Natural killer cell treated with Interleukin-12 subunit alpha and Interleukin-12 subunit beta and Interleukin-15 and Interleukin-18, amount 100 ng/mL, for 72 hours (primary cell): Measurements from ENCODE around the gene ARHGAP26. TPM values are rescaled to one million over a fixed set of nuclear protein-coding genes. Genes with fewer than 3 reads are reported as not detected.

ENCODE experiments used
- ATAC-seq, 2 donors: fragments of 150-1000 bp; cut with Tn5 transposase in 1 of 2; sonication (Bioruptor Pico), chemical (Tn5 transposase) in 1 of 2; 2 replicates each; pipeline ENCODE4 v1.10.0; 2021
- DNase-seq: peaks from one replicate; pipeline ENCODE4 v3.0.0; 2022; ENCODE audit warnings: low spot score
- H3K27ac Mint-ChIP-seq, 2 donors: 1 replicate in 1 of 2; 2 replicates in 1 of 2; pipeline ENCODE4 v1.8.0; 2022; ENCODE audit warnings: mixed read lengths in 2 of 2, mild to moderate bottlenecking in 1 of 2, moderate library complexity in 1 of 2
- H3K27me3 Mint-ChIP-seq, 2 donors: 1 replicate in 1 of 2; 2 replicates in 1 of 2; pipeline ENCODE4 v1.8.0; 2022; ENCODE audit warnings: mixed read lengths in 2 of 2
- H3K36me3 Mint-ChIP-seq: one replicate; pipeline ENCODE4 v1.8.0; 2022; ENCODE audit warnings: mixed read lengths
- H3K4me1 Mint-ChIP-seq, 2 donors: 1 replicate in 1 of 2; 2 replicates in 1 of 2; pipeline ENCODE4 v1.8.0; 2022; ENCODE audit warnings: low read depth in 2 of 2, mixed read lengths in 2 of 2, mild to moderate bottlenecking in 1 of 2
- H3K4me3 Mint-ChIP-seq: one replicate; pipeline ENCODE4 v1.8.0; 2022; ENCODE audit warnings: mixed read lengths
- H3K9me3 Mint-ChIP-seq: 2 replicates; pipeline ENCODE4 v1.8.0; 2022; ENCODE audit warnings: mixed read lengths
- total RNA-seq, 2 donors: library from RNA; stranded (reverse); gene quantifications; one replicate each; pipeline ENCODE4 v1.2.3, GENCODE V29; 2022

The ARHGAP26 gene
- total RNA-seq, 2 donors from 2014 or later: 109 to 110 TPM

- DNase-seq (no peak), ATAC-seq (peak; percentile 61 to 71)
- peak overlapping the region; percentile 74 for H3K4me3 Mint-ChIP-seq
- H3K9me3 Mint-ChIP-seq: peaks cover 5% of the 10 kb centered on the region
- peaks cover 48 to 52% of the 10 kb centered on the region in 2 donors for H3K4me1 Mint-ChIP-seq
- H3K36me3 Mint-ChIP-seq: peaks cover 49% of the 10 kb centered on the region
- H3K27me3 Mint-ChIP-seq: no peaks in the 10 kb centered on the region
- H3K27ac Mint-ChIP-seq: peak overlapping the region; percentile 84
These were observed 296.5 kb downstream of the ARHGAP26 start for GRCh38 chr5:143066556-143067281.

DNA sequence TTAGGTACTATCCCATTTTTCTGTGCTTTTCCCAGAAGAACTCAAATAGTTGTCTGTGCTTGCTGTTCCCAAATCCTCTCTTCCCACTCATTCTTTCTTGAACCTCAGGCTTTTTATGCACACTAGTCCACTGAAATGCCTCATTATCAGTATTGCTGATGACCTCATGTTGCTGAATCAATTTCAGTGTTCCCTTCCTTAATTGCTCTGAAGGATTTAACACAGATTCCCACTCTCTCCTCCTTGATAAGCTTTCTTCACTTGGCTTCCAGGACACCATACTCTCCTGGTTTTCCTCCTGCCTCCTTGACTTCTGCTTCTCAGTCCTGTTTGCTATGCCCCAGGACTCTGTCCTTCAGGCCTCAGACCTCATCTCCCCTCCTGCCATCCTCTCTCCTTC lies 298.5 kb downstream of the ARHGAP26 start:
- peaks cover 41 to 53% of the 10 kb centered on the region in 2 donors for H3K4me1 Mint-ChIP-seq
- peak overlapping the region; percentile 36 to 75 for H3K27ac Mint-ChIP-seq
- no peaks in the 10 kb centered on the region for H3K27me3 Mint-ChIP-seq
- peaks cover 5% of the 10 kb centered on the region for H3K9me3 Mint-ChIP-seq
- no peak for DNase-seq
- peak overlapping the region; percentile 11 for H3K4me3 Mint-ChIP-seq
- ATAC-seq: no peak
- peaks cover 48% of the 10 kb centered on the region for H3K36me3 Mint-ChIP-seq

DNA sequence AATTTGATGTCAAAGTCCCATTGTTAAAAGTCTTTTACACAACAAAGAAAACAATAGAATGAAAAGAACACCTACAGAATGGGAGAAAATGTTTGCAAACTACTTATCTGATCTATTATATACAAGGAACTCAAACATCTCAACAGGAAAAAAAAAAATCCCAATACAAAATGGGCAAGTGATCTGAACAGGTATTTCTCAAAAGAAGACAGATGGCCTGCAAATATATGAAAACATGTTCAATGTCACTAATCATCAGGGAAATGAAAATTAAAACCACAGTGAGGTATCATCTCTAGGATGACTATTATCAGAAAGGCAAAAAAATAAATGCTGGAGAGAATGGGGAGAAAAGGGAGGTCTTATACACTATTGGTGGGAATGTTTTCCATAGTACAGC lies 301.8 kb downstream of the ARHGAP26 start:
- Mint-ChIP-seq H3K36me3 (peaks cover 50% of the 10 kb centered on the region), H3K27ac (peak overlapping the region in 1 of 2 donors; percentile 2), H3K9me3 (peaks cover 3% of the 10 kb centered on the region), H3K4me1 (peaks cover 24 to 27% of the 10 kb centered on the region in 2 donors), H3K27me3 (no peaks in the 10 kb centered on the region), H3K4me3 (no peak overlapping the region)
- DNase-seq: no peak
- ATAC-seq: no peak

DNA sequence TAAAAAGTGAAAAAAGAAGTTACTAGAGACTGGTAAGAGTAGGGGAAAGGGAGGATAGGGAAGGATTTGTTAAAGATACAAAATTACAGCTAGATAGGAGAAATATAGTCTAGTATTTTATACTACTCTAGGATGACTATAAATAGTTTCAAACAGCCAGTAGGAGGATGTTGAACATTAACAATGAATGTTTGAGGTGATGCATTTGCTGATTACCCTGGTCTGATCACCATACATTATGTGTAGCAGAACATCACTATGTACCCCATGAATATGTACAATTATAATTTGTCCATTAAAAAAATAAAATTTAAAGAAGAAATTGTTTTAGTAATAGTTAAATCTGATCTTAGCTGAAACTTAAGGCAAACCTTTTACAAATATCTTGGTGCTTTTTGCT lies 302.6 kb downstream of the ARHGAP26 start:
- DNase-seq (no peak), ATAC-seq (no peak)
- Mint-ChIP-seq H3K9me3 (peaks cover 3% of the 10 kb centered on the region), H3K4me1 (peaks cover 22 to 26% of the 10 kb centered on the region in 2 donors), H3K27ac (peak overlapping the region in 1 of 2 donors; percentile 2), H3K36me3 (peaks cover 50% of the 10 kb centered on the region), H3K4me3 (no peak overlapping the region), H3K27me3 (no peaks in the 10 kb centered on the region)

DNA sequence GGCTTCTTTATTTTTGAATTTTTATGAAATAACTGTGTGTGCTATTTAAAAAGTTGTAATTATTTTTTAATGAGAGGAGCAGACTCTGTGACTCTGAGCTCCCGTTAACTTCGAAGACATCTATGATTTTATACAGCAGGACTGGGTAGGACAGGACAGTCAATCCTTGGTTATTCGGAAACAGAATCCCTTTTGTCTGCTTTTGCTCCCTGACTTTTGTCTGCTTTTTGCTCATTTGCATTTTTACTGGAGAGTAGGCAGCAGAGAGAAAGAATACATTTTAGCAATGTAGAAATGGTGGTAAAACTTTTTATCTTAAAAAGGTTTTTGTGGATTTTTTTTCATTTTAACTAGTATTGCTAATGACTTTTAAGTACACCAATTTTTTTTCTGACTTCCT lies 303.6 kb downstream of the ARHGAP26 start:
- no peak for ATAC-seq
- no peak for DNase-seq
- Mint-ChIP-seq H3K9me3 (peaks cover 3% of the 10 kb centered on the region), H3K4me1 (peaks cover 21 to 27% of the 10 kb centered on the region in 2 donors), H3K4me3 (no peak overlapping the region), H3K27me3 (no peaks in the 10 kb centered on the region), H3K36me3 (peaks cover 43% of the 10 kb centered on the region), H3K27ac (no peak overlapping the region)

DNA sequence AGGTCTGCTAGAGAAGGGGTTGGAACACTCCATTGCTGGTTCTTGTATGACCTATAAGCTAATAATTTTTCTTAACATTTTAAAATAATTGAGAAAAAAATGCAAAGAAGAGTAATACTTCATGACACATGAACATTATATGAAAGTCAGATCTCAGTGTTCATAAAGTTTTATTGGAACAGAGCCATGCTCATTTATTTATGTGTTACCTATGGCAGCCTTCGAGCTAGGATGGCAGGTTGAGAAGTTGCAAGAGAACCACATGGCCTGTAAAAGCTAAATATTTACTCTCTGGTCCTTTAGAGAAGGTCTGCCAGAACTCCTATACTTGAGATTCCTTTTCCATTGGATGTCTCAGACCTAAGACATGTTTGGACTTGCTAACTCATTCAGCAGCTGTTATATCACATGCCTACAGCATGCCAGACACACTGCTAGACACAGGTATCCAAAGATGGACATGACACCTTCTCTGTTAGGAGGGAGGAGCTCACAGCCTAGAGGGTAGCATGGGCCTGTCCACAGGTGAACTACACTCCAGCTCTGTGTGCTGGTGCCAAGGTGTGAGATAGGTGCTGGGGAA lies 304.3 kb downstream of the ARHGAP26 start:
- Mint-ChIP-seq H3K9me3 (peaks cover 3% of the 10 kb centered on the region), H3K4me1 (peaks cover 18 to 23% of the 10 kb centered on the region in 2 donors), H3K36me3 (peaks cover 36% of the 10 kb centered on the region), H3K27me3 (no peaks in the 10 kb centered on the region), H3K4me3 (no peak overlapping the region), H3K27ac (peak overlapping the region; percentile 35 to 39)
- DNase-seq: no peak
- ATAC-seq: no peak

- DNase-seq (no peak), ATAC-seq (no peak)
- Mint-ChIP-seq H3K4me3 (no peak overlapping the region), H3K27me3 (no peaks in the 10 kb centered on the region), H3K9me3 (peaks cover under 1% of the 10 kb centered on the region), H3K27ac (peak overlapping the region in 1 of 2 donors; percentile 23), H3K36me3 (peaks cover 20% of the 10 kb centered on the region), H3K4me1 (peaks cover 32 to 37% of the 10 kb centered on the region in 2 donors)
These were observed 306.2 kb downstream of the ARHGAP26 start for GRCh38 chr5:143076377-143076776.

- Mint-ChIP-seq H3K36me3 (peaks cover 11% of the 10 kb centered on the region), H3K4me3 (no peak overlapping the region), H3K27me3 (no peaks in the 10 kb centered on the region), H3K9me3 (no peaks in the 10 kb centered on the region), H3K4me1 (peaks cover 24 to 38% of the 10 kb centered on the region in 2 donors), H3K27ac (peak overlapping the region in 1 of 2 donors; percentile 56)
- no peak for DNase-seq
- no peak for ATAC-seq
These were observed 307.4 kb downstream of the ARHGAP26 start for GRCh38 chr5:143077453-143078103.

- no peaks in the 10 kb centered on the region for H3K9me3 Mint-ChIP-seq
- H3K36me3 Mint-ChIP-seq: peaks cover 9% of the 10 kb centered on the region
- H3K27me3 Mint-ChIP-seq: no peaks in the 10 kb centered on the region
- H3K4me1 Mint-ChIP-seq: peaks cover 24 to 41% of the 10 kb centered on the region in 2 donors
- DNase-seq (no peak), ATAC-seq (no peak)
- H3K27ac Mint-ChIP-seq: peak overlapping the region in 1 of 2 donors; percentile 56
- H3K4me3 Mint-ChIP-seq: no peak overlapping the region
These were observed 308.1 kb downstream of the ARHGAP26 start for GRCh38 chr5:143078313-143078712.

- DNase-seq (no peak), ATAC-seq (no peak)
- no peak overlapping the region for H3K4me3 Mint-ChIP-seq
- no peaks in the 10 kb centered on the region for H3K9me3 Mint-ChIP-seq
- H3K36me3 Mint-ChIP-seq: peaks cover 9% of the 10 kb centered on the region
- no peaks in the 10 kb centered on the region for H3K27me3 Mint-ChIP-seq
- H3K27ac Mint-ChIP-seq: no peak overlapping the region
- peaks cover 24 to 44% of the 10 kb centered on the region in 2 donors for H3K4me1 Mint-ChIP-seq
These were observed 308.8 kb downstream of the ARHGAP26 start for GRCh38 chr5:143078971-143079370.

GRCh38 chr5:143080407-143080806 lies 310.2 kb downstream of the ARHGAP26 start:
- ATAC-seq: no peak
- peaks cover 28 to 45% of the 10 kb centered on the region in 2 donors for H3K4me1 Mint-ChIP-seq
- no peaks in the 10 kb centered on the region for H3K27me3 Mint-ChIP-seq
- no peak overlapping the region for H3K4me3 Mint-ChIP-seq
- peaks cover 5% of the 10 kb centered on the region for H3K36me3 Mint-ChIP-seq
- no peaks in the 10 kb centered on the region for H3K9me3 Mint-ChIP-seq
- DNase-seq: no peak
- peak overlapping the region in 1 of 2 donors; percentile 26 for H3K27ac Mint-ChIP-seq

DNA sequence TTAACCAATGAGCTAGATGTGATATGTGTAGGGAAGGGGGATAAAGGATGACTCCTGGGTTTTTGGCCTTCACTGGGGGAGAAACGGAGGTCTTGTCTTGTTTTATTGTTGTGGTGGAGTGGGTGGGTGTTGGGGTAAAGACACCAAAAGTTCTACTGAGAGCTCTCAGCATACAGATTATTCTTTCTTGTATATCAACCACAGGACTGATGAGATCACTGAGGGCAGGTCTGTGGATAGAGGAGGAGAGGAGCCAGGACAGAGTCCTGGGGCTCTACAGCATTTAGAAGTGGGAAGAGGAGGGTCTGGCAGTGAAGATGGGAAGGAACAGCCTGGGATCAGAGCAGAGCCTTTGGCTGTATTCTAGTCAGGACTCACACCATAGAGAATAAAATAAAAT lies 310.8 kb downstream of the ARHGAP26 start:
- ATAC-seq (no peak), DNase-seq (no peak)
- H3K27ac Mint-ChIP-seq: peak overlapping the region in 1 of 2 donors; percentile 26
- peaks cover 5% of the 10 kb centered on the region for H3K36me3 Mint-ChIP-seq
- no peak overlapping the region for H3K4me3 Mint-ChIP-seq
- no peaks in the 10 kb centered on the region for H3K9me3 Mint-ChIP-seq
- no peaks in the 10 kb centered on the region for H3K27me3 Mint-ChIP-seq
- peaks cover 28 to 45% of the 10 kb centered on the region in 2 donors for H3K4me1 Mint-ChIP-seq

DNA sequence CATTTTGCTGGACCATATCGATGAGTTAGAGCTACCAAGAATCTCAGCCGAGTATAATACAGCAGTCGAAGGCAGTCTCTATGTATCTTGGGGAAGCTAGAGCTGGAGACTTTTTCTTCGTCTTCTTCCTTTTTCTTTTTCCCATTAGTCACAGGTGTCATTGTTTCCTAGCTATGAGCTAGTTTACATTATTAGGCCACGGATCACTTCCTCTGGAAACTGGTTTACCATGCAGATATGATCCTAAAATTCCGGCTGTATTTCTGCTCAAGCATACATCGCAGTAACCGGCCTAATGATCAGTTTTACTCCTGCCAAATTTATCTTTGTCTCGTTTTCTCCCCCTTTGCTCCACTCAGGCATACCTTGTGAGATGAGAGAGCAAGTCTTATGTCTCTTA lies 312.8 kb downstream of the ARHGAP26 start:
- DNase-seq (no peak), ATAC-seq (no peak)
- Mint-ChIP-seq H3K36me3 (peaks cover under 1% of the 10 kb centered on the region), H3K4me1 (peaks cover 21 to 33% of the 10 kb centered on the region in 2 donors), H3K4me3 (no peak overlapping the region), H3K27ac (no peak overlapping the region), H3K9me3 (no peaks in the 10 kb centered on the region), H3K27me3 (no peaks in the 10 kb centered on the region)

DNA sequence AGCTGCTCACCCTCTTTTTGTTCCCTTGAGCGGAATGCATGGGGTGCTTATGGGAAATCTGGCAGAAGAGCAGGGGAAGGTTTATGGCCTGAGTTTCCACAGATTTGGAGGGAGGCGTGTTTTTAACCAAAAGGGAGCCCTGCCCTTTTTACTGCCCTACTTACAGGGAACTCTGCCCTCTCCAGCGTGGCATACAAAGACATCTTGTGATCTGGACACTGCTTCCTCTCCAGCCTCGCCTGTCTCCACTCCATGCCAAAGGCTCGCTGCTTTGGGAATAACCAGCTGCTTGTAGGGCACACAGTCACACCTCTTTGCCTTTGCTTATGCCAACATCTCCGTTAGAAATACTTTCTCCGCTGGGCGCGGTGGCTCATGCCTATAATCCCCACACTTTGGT lies 314.2 kb downstream of the ARHGAP26 start:
- H3K27ac Mint-ChIP-seq: no peak overlapping the region
- no peaks in the 10 kb centered on the region for H3K27me3 Mint-ChIP-seq
- ATAC-seq (no peak), DNase-seq (no peak)
- H3K9me3 Mint-ChIP-seq: no peaks in the 10 kb centered on the region
- peaks cover 14% of the 10 kb centered on the region for H3K36me3 Mint-ChIP-seq
- no peak overlapping the region for H3K4me3 Mint-ChIP-seq
- peaks cover 18 to 32% of the 10 kb centered on the region in 2 donors for H3K4me1 Mint-ChIP-seq
